GM12872 (cell line): Measurements from ENCODE around the gene CWC27.

Experiments
- TF ChIP-seq, protein P1 (sequence below): IDR thresholded peaks from 3 replicates; pipeline ENCODE4 v1.5.1; 2011; ENCODE audit warnings: low read depth, mild to moderate bottlenecking, low read length, moderate library complexity; ENCODE audit not compliant: insufficient read depth

CWC27 gene

GRCh38 chr5:65061974-65062353 is 293.2 kb downstream of the CWC27 start:
- TF ChIP-seq, protein P1, sequence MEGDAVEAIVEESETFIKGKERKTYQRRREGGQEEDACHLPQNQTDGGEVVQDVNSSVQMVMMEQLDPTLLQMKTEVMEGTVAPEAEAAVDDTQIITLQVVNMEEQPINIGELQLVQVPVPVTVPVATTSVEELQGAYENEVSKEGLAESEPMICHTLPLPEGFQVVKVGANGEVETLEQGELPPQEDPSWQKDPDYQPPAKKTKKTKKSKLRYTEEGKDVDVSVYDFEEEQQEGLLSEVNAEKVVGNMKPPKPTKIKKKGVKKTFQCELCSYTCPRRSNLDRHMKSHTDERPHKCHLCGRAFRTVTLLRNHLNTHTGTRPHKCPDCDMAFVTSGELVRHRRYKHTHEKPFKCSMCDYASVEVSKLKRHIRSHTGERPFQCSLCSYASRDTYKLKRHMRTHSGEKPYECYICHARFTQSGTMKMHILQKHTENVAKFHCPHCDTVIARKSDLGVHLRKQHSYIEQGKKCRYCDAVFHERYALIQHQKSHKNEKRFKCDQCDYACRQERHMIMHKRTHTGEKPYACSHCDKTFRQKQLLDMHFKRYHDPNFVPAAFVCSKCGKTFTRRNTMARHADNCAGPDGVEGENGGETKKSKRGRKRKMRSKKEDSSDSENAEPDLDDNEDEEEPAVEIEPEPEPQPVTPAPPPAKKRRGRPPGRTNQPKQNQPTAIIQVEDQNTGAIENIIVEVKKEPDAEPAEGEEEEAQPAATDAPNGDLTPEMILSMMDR: no peak

GRCh38 chr5:65062469-65063083 is 293.8 kb downstream of the CWC27 start:
- TF ChIP-seq, protein P1: no peak

- TF ChIP-seq, protein P1: no peak
These were observed 296.3 kb downstream of the CWC27 start for GRCh38 chr5:65065001-65065511.

GRCh38 chr5:65066387-65067146 is 297.8 kb downstream of the CWC27 start:
- TF ChIP-seq, protein P1: no peak

- TF ChIP-seq, protein P1: no peak
These were observed 298.4 kb downstream of the CWC27 start for GRCh38 chr5:65067147-65067506.
